H9 (cell line): ENCODE measurements around the gene STARD8. TPM values are rescaled to one million over a fixed set of nuclear protein-coding genes. Genes with fewer than 3 reads are reported as not detected.

Experiments used
- DNase-seq: peaks from one replicate; pipeline ENCODE4 v3.0.0-alpha.2; 2017
- H2AFZ ChIP-seq: one replicate; pipeline ENCODE4 v1.6.1; 2013; ENCODE audit warnings: mild to moderate bottlenecking, low read length, control low read depth, moderate library complexity
- H2AK5ac ChIP-seq: 2 replicates; pipeline ENCODE4 v1.6.1; 2013; ENCODE audit warnings: low read length, control low read depth, mixed read lengths; ENCODE audit not compliant: insufficient read length
- H2BK120ac ChIP-seq: one replicate; pipeline ENCODE4 v1.6.1; 2013; ENCODE audit warnings: low read depth, mild to moderate bottlenecking, low read length, control low read depth, inconsistent platforms; ENCODE audit not compliant: poor library complexity, severe bottlenecking
- H2BK12ac ChIP-seq: 2 replicates; pipeline ENCODE4 v1.6.1; 2013; ENCODE audit warnings: low read length, control low read depth, mixed read lengths, low read depth; ENCODE audit not compliant: insufficient read length
- H2BK15ac ChIP-seq: 2 replicates; pipeline ENCODE4 v1.6.1; 2013; ENCODE audit warnings: low read depth, low read length, control low read depth
- H2BK20ac ChIP-seq: one replicate; pipeline ENCODE4 v1.6.1; 2013; ENCODE audit warnings: low read depth, mild to moderate bottlenecking, low read length, control low read depth, inconsistent platforms; ENCODE audit not compliant: poor library complexity, severe bottlenecking
- H2BK5ac ChIP-seq: 2 replicates; pipeline ENCODE4 v1.6.1; 2013; ENCODE audit warnings: low read length, control low read depth, mixed read lengths; ENCODE audit not compliant: insufficient read length
- H3K14ac ChIP-seq: 2 replicates; pipeline ENCODE4 v1.6.1; 2013; ENCODE audit warnings: low read length, control low read depth; ENCODE audit not compliant: insufficient read depth
- H3K18ac ChIP-seq: 2 replicates; pipeline ENCODE4 v1.6.1; 2013; ENCODE audit warnings: low read depth, mild to moderate bottlenecking, mixed read lengths, low read length, control low read depth; ENCODE audit not compliant: insufficient read length
- H3K23ac ChIP-seq: 2 replicates; pipeline ENCODE4 v1.6.1; 2013; ENCODE audit warnings: low read length, control low read depth, mixed read lengths, low read depth; ENCODE audit not compliant: insufficient read length
- H3K23me2 ChIP-seq: 2 replicates; pipeline ENCODE4 v1.6.1; 2013; ENCODE audit warnings: low read depth, mild to moderate bottlenecking, mixed read lengths, low read length, control low read depth; ENCODE audit not compliant: insufficient read length, poor library complexity, severe bottlenecking
- H3K27ac ChIP-seq: 2 replicates; pipeline ENCODE4 v1.5.1; 2013; ENCODE audit warnings: low read length, control low read depth, mixed read lengths, low read depth; ENCODE audit not compliant: insufficient read length
- H3K27me3 ChIP-seq: 2 replicates; pipeline ENCODE4 v1.6.1; 2013; ENCODE audit warnings: low read length, control low read depth, inconsistent platforms; ENCODE audit not compliant: insufficient read depth
- H3K4ac ChIP-seq: 2 replicates; pipeline ENCODE4 v1.6.1; 2013; ENCODE audit warnings: low read depth, mild to moderate bottlenecking, control low read depth, inconsistent platforms, low read length, moderate library complexity
- H3K4me1 ChIP-seq: 2 replicates; pipeline ENCODE4 v1.6.1; 2013; ENCODE audit warnings: low read length, control low read depth, inconsistent platforms; ENCODE audit not compliant: insufficient read depth
- H3K4me2 ChIP-seq: 2 replicates; pipeline ENCODE4 v1.6.1; 2013; ENCODE audit warnings: low read length, control low read depth, mixed read lengths; ENCODE audit not compliant: insufficient read length, insufficient read depth
- H3K56ac ChIP-seq: 2 replicates; pipeline ENCODE4 v1.6.1; 2013; ENCODE audit warnings: low read depth, mild to moderate bottlenecking, mixed read lengths, low read length, control low read depth; ENCODE audit not compliant: insufficient read length
- H3K79me1 ChIP-seq: 2 replicates; pipeline ENCODE4 v1.6.1; 2013; ENCODE audit warnings: low read depth, mild to moderate bottlenecking, moderate library complexity, low read length, control low read depth, inconsistent platforms; ENCODE audit not compliant: insufficient read depth, poor library complexity, severe bottlenecking
- H3K79me2 ChIP-seq: 2 replicates; pipeline ENCODE4 v1.6.1; 2013; ENCODE audit warnings: low read length, control low read depth, inconsistent platforms; ENCODE audit not compliant: insufficient read depth
- H3K9ac ChIP-seq: 2 replicates; pipeline ENCODE4 v1.6.1; 2013; ENCODE audit warnings: low read length, control low read depth, mixed read lengths; ENCODE audit not compliant: insufficient read length; ENCODE audit errors: extremely low read depth
- H3K9me3 ChIP-seq: one replicate; pipeline ENCODE4 v1.6.1; 2013; ENCODE audit warnings: low read depth, low read length, inconsistent platforms; ENCODE audit not compliant: control insufficient read depth
- H3T11ph ChIP-seq: one replicate; pipeline ENCODE4 v1.6.1; 2013; ENCODE audit warnings: mild to moderate bottlenecking, low read length, control low read depth, inconsistent platforms
- H4K20me1 ChIP-seq: one replicate; pipeline ENCODE4 v1.6.1; 2013; ENCODE audit not compliant: control insufficient read depth, insufficient read length, insufficient read depth
- H4K5ac ChIP-seq: 2 replicates; pipeline ENCODE4 v1.6.1; 2013; ENCODE audit warnings: low read depth, mild to moderate bottlenecking, mixed read lengths, low read length, control low read depth; ENCODE audit not compliant: insufficient read length
- H4K8ac ChIP-seq: replicated peaks from 2 replicates; pipeline ENCODE4 v1.6.1; 2013; ENCODE audit warnings: low read length, control low read depth, mixed read lengths, low read depth; ENCODE audit not compliant: insufficient read length
- H4K91ac ChIP-seq: 2 replicates; pipeline ENCODE4 v1.6.1; 2013; ENCODE audit warnings: low read depth, mild to moderate bottlenecking, moderate library complexity, mixed read lengths, low read length, control low read depth; ENCODE audit not compliant: insufficient read length
- H3K27ac Mint-ChIP-seq, 3 experiments: 2 replicates in 2 of 3; 3 replicates in 1 of 3; pipeline ENCODE4 v1.8.0; 2020 to 2021; ENCODE audit warnings: mixed read lengths in 3 of 3, mild to moderate bottlenecking in 1 of 3, moderate library complexity in 1 of 3
- H3K27me3 Mint-ChIP-seq: 2 replicates; pipeline ENCODE4 v1.8.0; 2021; ENCODE audit warnings: low read depth, mild to moderate bottlenecking, moderate library complexity, mixed read lengths
- H3K36me3 Mint-ChIP-seq, 3 experiments: 2 replicates in 2 of 3; 3 replicates in 1 of 3; pipeline ENCODE4 v1.8.0; 2020 to 2021; ENCODE audit warnings: low read depth in 3 of 3, mixed read lengths in 3 of 3; ENCODE audit not compliant: insufficient read depth in 1 of 3
- H3K4me1 Mint-ChIP-seq, 2 experiments: 2 replicates each; pipeline ENCODE4 v1.8.0; 2020; ENCODE audit warnings: mixed read lengths in 2 of 2
- H3K4me3 Mint-ChIP-seq, 2 experiments: 2 replicates in 1 of 2; 3 replicates in 1 of 2; pipeline ENCODE4 v1.8.0; 2020 to 2021; ENCODE audit warnings: mild to moderate bottlenecking in 2 of 2, mixed read lengths in 2 of 2, moderate library complexity in 1 of 2
- H3K9me3 Mint-ChIP-seq, 2 experiments: 2 replicates in 1 of 2; 3 replicates in 1 of 2; pipeline ENCODE4 v1.8.0; 2020; ENCODE audit warnings: mild to moderate bottlenecking in 2 of 2, mixed read lengths in 2 of 2, moderate library complexity in 1 of 2
- WGBS: extraction: QIAGEN DNeasy Blood & Tissue Kit; methylation state at CpG from one replicate; pipeline ENCODE4 v1.1.7; 2013; ENCODE audit warnings: missing lambda C conversion rate, low lambda C conversion rate, mixed read lengths; ENCODE audit not compliant: insufficient read length; ENCODE audit errors: extremely low coverage; 5-methylcytosine and 5-hydroxymethylcytosine counted together
- total RNA-seq: library from RNA; stranded (reverse); gene quantifications from 2 replicates; pipeline ENCODE4 v1.2.1, GENCODE V29; 2021
- TF ChIP-seq, protein P1 (sequence below): fragments of 200-600 bp; sonication (generic); conservative IDR thresholded peaks from 3 replicates; pipeline ENCODE4 v1.8.0; 2021; ENCODE audit warnings: antibody characterized with exemption, mild to moderate bottlenecking

STARD8 gene
- total RNA-seq, 1 experiment from 2014 or later, result 0.52 TPM

DNA sequence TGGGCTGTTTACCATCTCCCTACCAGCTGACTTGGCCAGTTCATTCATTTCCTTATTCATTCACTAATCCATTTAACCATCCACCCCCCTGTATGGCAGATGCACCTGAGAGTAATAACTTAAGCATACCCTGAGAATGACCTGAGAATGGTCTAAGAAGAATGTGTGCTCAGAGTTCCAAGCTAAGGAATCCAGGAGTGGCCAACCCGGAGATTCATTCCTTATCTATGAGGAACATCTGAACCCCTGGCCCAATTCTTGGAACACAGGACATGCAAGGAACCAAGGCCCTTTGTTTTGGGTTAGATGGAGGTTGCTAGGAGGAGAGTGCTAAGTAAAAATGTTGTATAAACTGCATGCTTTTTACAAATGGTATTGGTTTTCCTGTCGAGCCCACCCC is 13.5 kb upstream of the STARD8 start:
- Histone ChIP-seq H3K56ac (no peak overlapping the region), H3K23ac (no peak overlapping the region), H2BK5ac (no peak overlapping the region), H3T11ph (no peak overlapping the region), H3K18ac (no peak overlapping the region), H2BK12ac (no peak overlapping the region), H3K27me3 (no peaks in the 10 kb centered on the region), H3K14ac (no peak overlapping the region), H4K8ac (no peak overlapping the region), H4K20me1 (no peaks in the 10 kb centered on the region), H2BK15ac (no peak overlapping the region), H4K91ac (no peak overlapping the region), H3K23me2 (no peaks in the 10 kb centered on the region), H4K5ac (no peak overlapping the region), H3K4me1 (no peaks in the 10 kb centered on the region), H2AFZ (no peak overlapping the region), H3K79me2 (no peaks in the 10 kb centered on the region), H2BK20ac (no peak overlapping the region), H3K79me1 (no peaks in the 10 kb centered on the region), H3K9ac (no peak overlapping the region), H3K27ac (no peak overlapping the region), H3K4me2 (no peak overlapping the region), H3K9me3 (peaks cover 63% of the 10 kb centered on the region), H2AK5ac (no peak overlapping the region), H3K4ac (no peak overlapping the region), H2BK120ac (no peak overlapping the region)
- peaks cover 0 to 2% (median 1%) of the 10 kb centered on the region in 3 experiments; a peak in 2 of 7 replicates for H3K36me3 Mint-ChIP-seq
- H3K4me1 Mint-ChIP-seq, result no peaks in the 10 kb centered on the region
- TF ChIP-seq, protein P1, sequence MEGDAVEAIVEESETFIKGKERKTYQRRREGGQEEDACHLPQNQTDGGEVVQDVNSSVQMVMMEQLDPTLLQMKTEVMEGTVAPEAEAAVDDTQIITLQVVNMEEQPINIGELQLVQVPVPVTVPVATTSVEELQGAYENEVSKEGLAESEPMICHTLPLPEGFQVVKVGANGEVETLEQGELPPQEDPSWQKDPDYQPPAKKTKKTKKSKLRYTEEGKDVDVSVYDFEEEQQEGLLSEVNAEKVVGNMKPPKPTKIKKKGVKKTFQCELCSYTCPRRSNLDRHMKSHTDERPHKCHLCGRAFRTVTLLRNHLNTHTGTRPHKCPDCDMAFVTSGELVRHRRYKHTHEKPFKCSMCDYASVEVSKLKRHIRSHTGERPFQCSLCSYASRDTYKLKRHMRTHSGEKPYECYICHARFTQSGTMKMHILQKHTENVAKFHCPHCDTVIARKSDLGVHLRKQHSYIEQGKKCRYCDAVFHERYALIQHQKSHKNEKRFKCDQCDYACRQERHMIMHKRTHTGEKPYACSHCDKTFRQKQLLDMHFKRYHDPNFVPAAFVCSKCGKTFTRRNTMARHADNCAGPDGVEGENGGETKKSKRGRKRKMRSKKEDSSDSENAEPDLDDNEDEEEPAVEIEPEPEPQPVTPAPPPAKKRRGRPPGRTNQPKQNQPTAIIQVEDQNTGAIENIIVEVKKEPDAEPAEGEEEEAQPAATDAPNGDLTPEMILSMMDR, result no peak
- no peak overlapping the region for H3K27ac Mint-ChIP-seq
- DNase-seq, result no peak
- no peaks in the 10 kb centered on the region; the same call in 1 of the 2 replicates for H3K27me3 Mint-ChIP-seq
- no CpG with 5 or more reads among the region's 2 CpGs for WGBS
- peaks cover 48 to 60% of the 10 kb centered on the region in 2 experiments for H3K9me3 Mint-ChIP-seq
- no peak overlapping the region for H3K4me3 Mint-ChIP-seq
